ENCODE results near the gene TMCC2.

DNA sequence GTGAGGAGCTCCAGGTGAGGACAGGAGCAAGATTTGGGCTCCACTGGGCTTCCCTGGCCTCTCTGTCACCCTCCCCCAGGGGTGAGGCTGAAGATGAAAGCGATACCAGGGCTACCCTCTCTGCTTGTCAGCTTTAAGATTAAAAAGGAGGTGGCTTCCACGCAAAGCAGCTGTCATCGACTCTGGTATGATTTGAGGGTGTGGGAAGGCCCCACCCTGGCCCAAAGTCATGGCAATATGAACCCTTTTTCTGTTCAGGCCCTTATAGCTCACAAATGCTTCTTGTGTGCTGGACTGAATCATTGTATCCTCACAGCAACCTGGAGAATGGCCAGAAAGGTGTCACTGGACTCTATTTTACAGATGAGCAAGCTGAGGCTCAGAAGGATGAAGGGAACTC lies 52.2 kb downstream of the TMCC2 start:
- TF ChIP-seq, protein P1, sequence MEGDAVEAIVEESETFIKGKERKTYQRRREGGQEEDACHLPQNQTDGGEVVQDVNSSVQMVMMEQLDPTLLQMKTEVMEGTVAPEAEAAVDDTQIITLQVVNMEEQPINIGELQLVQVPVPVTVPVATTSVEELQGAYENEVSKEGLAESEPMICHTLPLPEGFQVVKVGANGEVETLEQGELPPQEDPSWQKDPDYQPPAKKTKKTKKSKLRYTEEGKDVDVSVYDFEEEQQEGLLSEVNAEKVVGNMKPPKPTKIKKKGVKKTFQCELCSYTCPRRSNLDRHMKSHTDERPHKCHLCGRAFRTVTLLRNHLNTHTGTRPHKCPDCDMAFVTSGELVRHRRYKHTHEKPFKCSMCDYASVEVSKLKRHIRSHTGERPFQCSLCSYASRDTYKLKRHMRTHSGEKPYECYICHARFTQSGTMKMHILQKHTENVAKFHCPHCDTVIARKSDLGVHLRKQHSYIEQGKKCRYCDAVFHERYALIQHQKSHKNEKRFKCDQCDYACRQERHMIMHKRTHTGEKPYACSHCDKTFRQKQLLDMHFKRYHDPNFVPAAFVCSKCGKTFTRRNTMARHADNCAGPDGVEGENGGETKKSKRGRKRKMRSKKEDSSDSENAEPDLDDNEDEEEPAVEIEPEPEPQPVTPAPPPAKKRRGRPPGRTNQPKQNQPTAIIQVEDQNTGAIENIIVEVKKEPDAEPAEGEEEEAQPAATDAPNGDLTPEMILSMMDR (IDR thresholded peaks at IDR 0.05; ENCODE audit: low read length): no peak
- no peak for TF ChIP-seq EZH2 (optimal IDR thresholded peaks at IDR 0.05; ENCODE audit: low read depth, low read length)
